Stomach (tissue), 9 donors: ENCODE results near the gene ZNF135. TPM values are rescaled to one million over a fixed set of nuclear protein-coding genes. Genes with fewer than 3 reads are reported as not detected.

Experiments
- DNase-seq, 2 donors: peaks; one replicate each; pipeline versions ENCODE4 v3.0.0 to v3.0.0-alpha.2; 2013 to 2019
- H3K27ac ChIP-seq, 5 donors: fragments of 200-600 bp in 4 of 5; sonication (generic) in 4 of 5; one replicate each; pipeline ENCODE4 v1.5.1; 2013 to 2019; ENCODE audit warnings: mild to moderate bottlenecking in 1 of 5, moderate library complexity in 1 of 5
- H3K27me3 ChIP-seq, 3 donors: fragments of 200-600 bp; sonication (generic); one replicate each; pipeline ENCODE4 v1.5.1; 2017 to 2019; ENCODE audit warnings: mixed run types in 1 of 3
- H3K36me3 ChIP-seq, 4 donors: fragments of 200-600 bp; sonication (generic); 1 replicate in 3 of 4; 2 replicates in 1 of 4; pipeline ENCODE4 v1.5.1; 2016 to 2019
- H3K4me1 ChIP-seq, 4 donors: fragments of 200-600 bp; sonication (generic); one replicate each; pipeline ENCODE4 v1.5.1; 2016 to 2019
- H3K4me3 ChIP-seq, 4 donors: fragments of 200-600 bp; sonication (generic) in 3 of 4; one replicate each; pipeline ENCODE4 v1.5.1; 2016 to 2019; ENCODE audit warnings: mild to moderate bottlenecking in 1 of 4
- H3K9me3 ChIP-seq, 4 donors: fragments of 200-600 bp; sonication (generic); one replicate each; pipeline ENCODE4 v1.5.1; 2016 to 2019
- EP300 ChIP-seq: sonication (generic); formaldehyde crosslinking; IDR thresholded peaks from one replicate; pipeline ENCODE4 v1.6.1; 2017; ENCODE audit warnings: antibody characterized with exemption
- POLR2A ChIP-seq, 4 donors: fragments of 450-650 bp; IDR thresholded peaks; one replicate each; pipeline ENCODE4 v1.6.1; 2016; ENCODE audit warnings: antibody characterized with exemption in 4 of 4, control low read depth in 2 of 4, mild to moderate bottlenecking in 1 of 4, moderate library complexity in 1 of 4
- POLR2AphosphoS5 ChIP-seq, 3 donors: sonication (generic); formaldehyde crosslinking; IDR thresholded peaks; one replicate each; pipeline ENCODE4 v1.6.1; 2016; ENCODE audit warnings: antibody characterized with exemption in 3 of 3
- WGBS, 5 donors: extraction: QIAGEN DNeasy Blood & Tissue Kit in 3 of 5; methylation state at CpG; one replicate each; pipeline versions ENCODE4 v1.1.5 to v1.1.7; 2013 to 2018; 5-methylcytosine and 5-hydroxymethylcytosine counted together
- intact Hi-C: fragments of 100-400 bp; cut with DNase I; formaldehyde crosslinking; loops from one replicate; pipeline ENCODE4 v1.15.1; 2023; ENCODE audit warnings: low total_unique reads
- polyA plus RNA-seq, 3 donors: library from polyadenylated mRNA; stranded (reverse); fragments of 200-250 nt; gene quantifications; one replicate each; pipeline ENCODE4 v1.2.3, GENCODE V29; 2013
- total RNA-seq, 5 donors: library from RNA; depleted of rRNA; stranded (reverse); fragments of >200 nt; gene quantifications; one replicate each; pipeline versions ENCODE4 v1.1.0 to v1.2.3, GENCODE V29; 2014 to 2016
- TF ChIP-seq, protein P1 (sequence below), 7 experiments: fragments of 450-650 bp in 4 of 7; fragments of 200-600 bp in 3 of 7; sonication (generic) in 3 of 7; IDR thresholded peaks; one replicate each; pipeline ENCODE4 v1.5.1; 2016 to 2019; ENCODE audit warnings: antibody characterized with exemption in 7 of 7, control low read depth in 2 of 7, mild to moderate bottlenecking in 1 of 7
- donor health status: healthy with polysubstance abuse.
- donor health status: Bipolar disorder and iron deficiency.
- donor health status: healthy.

Gene ZNF135
- total and polyA plus RNA-seq, 8 donors = 1.6 to 16.3 (median 4.9) TPM; not detected in 1

DNA sequence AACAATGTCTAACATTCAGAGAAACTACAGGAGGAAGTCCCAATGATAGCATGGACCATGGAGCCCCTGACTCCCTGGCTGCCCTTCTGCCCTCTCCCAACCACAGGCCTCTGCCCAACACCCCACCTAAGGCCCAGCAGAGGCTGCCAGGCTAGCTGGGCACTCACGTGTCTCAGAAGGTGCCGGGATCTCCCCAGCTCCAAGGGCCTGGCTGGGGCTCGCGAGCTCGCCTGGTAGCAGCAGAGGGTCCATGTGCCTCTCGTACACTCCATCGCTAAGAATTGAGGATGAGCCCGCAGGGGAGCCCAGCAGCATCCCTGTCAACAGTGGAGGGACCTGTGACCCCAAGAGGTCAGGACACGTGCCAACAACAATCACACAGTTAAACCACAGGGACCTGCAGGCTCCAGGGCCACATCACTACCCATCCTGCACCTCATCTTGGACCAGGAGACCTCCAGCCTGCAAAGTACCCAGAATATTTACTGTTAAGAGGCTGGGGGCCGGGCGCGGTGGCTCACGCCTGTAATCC lies 29.5 kb downstream of the ZNF135 start:
- H3K9me3 ChIP-seq = peaks cover 27 to 97% (median 90%) of the 10 kb centered on the region in 4 donors
- no peaks in the 10 kb centered on the region for H3K27me3 ChIP-seq
- H3K36me3 ChIP-seq = peaks cover 28 to 95% (median 63%) of the 10 kb centered on the region in 4 donors
- DNase-seq = no peak
- H3K4me1 ChIP-seq = no peaks in the 10 kb centered on the region
- no peak overlapping the region for H3K27ac ChIP-seq
- intact Hi-C loops = no loop called here
- TF ChIP-seq EP300 = no peak
- no peak for TF ChIP-seq POLR2A (IDR thresholded peaks at IDR 0.05)
- TF ChIP-seq, protein P1, sequence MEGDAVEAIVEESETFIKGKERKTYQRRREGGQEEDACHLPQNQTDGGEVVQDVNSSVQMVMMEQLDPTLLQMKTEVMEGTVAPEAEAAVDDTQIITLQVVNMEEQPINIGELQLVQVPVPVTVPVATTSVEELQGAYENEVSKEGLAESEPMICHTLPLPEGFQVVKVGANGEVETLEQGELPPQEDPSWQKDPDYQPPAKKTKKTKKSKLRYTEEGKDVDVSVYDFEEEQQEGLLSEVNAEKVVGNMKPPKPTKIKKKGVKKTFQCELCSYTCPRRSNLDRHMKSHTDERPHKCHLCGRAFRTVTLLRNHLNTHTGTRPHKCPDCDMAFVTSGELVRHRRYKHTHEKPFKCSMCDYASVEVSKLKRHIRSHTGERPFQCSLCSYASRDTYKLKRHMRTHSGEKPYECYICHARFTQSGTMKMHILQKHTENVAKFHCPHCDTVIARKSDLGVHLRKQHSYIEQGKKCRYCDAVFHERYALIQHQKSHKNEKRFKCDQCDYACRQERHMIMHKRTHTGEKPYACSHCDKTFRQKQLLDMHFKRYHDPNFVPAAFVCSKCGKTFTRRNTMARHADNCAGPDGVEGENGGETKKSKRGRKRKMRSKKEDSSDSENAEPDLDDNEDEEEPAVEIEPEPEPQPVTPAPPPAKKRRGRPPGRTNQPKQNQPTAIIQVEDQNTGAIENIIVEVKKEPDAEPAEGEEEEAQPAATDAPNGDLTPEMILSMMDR (IDR thresholded peaks at IDR 0.05) = no peak
- no peak for TF ChIP-seq POLR2AphosphoS5 (IDR thresholded peaks at IDR 0.05)
- H3K4me3 ChIP-seq = no peak overlapping the region
- 91 to 98% (median 96%) methylated on average over 12 to 13 of the region's 13 CpGs for WGBS, 5 donors

DNA sequence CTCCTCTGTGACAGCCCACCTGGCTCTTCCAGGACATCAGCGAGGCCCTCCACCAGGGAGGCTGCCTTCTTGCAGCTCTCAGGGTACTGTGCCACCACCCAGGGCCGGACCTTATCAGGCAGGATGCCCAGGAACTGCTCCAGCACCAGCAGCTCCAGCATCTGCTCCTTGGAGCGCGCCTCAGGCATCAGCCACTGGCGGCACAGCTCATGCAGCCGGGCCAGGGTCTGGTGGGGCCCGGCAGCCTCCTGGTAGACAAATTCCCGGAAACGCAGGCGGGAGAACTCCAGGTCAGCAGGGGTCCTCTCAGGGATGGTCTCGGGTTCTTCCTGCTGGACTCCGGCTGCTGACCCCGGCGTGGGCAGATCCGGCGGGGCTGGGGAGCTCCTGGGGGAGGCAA lies 30.8 kb downstream of the ZNF135 start:
- Histone ChIP-seq H3K4me1 (no peaks in the 10 kb centered on the region), H3K27ac (no peak overlapping the region), H3K9me3 (peaks cover 18 to 96% (median 87%) of the 10 kb centered on the region in 4 donors), H3K36me3 (peaks cover 19 to 93% (median 54%) of the 10 kb centered on the region in 4 donors), H3K27me3 (no peaks in the 10 kb centered on the region), H3K4me3 (no peak overlapping the region)
- TF ChIP-seq, protein P1 (IDR thresholded peaks at IDR 0.05) = no peak
- TF ChIP-seq EP300 (no peak), POLR2AphosphoS5 (IDR thresholded peaks at IDR 0.05) (no peak), POLR2A (IDR thresholded peaks at IDR 0.05) (no peak)
- 86 to 97% (median 94%) methylated on average over 12 to 16 of the region's 16 CpGs for WGBS, 5 donors
- no peak for DNase-seq
- intact Hi-C loops = no loop called here

DNA sequence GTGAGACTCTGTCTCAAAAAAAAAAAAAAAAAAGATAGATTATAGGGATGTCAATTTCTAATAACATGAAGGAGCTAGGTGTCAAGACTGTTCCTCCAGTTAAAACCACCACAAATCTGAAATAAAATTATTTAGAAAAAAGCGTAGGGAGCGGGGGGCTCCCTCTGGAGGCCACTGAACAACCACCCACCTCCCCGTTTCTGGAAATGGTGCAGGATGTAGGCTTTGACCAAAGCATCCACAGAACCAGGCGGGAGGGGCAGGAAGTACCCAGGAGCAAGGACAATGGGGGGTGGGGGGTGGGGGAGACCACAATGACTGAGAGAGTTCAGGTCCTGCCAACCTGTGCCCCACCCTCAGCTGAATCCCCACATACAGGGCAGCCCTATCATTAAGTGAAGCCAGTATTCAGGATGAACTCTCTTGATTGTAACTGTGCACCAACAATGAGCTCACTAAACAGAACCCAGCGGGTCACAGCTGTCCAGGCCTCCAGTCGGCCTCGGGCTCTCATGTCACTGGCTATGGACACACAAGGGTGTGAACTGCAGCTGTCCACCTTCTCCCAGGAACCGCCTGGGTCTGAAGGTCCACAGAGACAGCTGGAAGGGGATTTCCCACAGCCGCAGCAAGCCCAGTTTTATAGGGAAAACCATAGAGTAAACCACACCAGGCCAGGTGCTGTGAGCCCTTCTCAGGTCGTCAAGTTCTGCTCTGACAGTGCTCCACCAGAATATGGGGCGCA lies 32.3 kb downstream of the ZNF135 start:
- Histone ChIP-seq H3K27me3 (no peaks in the 10 kb centered on the region), H3K27ac (no peak overlapping the region), H3K4me1 (peaks cover 0 to 4% (median 4%) of the 10 kb centered on the region in 4 donors), H3K4me3 (no peak overlapping the region), H3K9me3 (peaks cover 10 to 96% (median 82%) of the 10 kb centered on the region in 4 donors), H3K36me3 (peaks cover 5 to 93% (median 46%) of the 10 kb centered on the region in 4 donors)
- WGBS, 5 donors = 76 to 87% (median 84%) methylated on average over 10 to 11 of the region's 11 CpGs
- intact Hi-C loops = no loop called here
- no peak for DNase-seq
- TF ChIP-seq EP300 (no peak), POLR2AphosphoS5 (IDR thresholded peaks at IDR 0.05) (no peak), POLR2A (IDR thresholded peaks at IDR 0.05) (no peak)
- TF ChIP-seq, protein P1 (IDR thresholded peaks at IDR 0.05) = no peak

DNA sequence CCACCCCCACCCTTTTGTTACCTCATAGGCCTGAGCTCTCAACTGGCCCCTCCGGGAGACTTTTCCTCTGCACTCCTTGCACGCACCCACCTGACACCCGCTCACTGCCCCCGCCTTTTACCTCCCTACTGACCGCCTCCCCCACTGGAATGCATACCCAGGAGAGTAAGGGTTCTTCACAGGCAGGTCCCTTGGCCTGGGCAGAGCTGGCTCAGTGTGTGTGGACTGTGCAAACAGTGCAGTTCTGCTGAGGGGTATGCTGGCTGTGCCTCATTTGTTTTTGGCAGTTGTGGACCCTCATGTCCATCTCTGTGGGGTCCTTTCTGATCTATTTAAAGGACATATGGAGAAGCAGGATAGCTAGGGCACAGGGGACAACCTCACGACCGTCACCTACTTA lies 34.0 kb downstream of the ZNF135 start:
- H3K4me1 ChIP-seq = peaks cover 0 to 19% (median 16%) of the 10 kb centered on the region in 4 donors

More for the DNA sequence above, 34.0 kb downstream of the ZNF135 start:
- peaks cover under 1 to 79% (median 32%) of the 10 kb centered on the region in 4 donors for H3K36me3 ChIP-seq
- TF ChIP-seq, protein P1 (IDR thresholded peaks at IDR 0.05) = no peak
- TF ChIP-seq POLR2A (IDR thresholded peaks at IDR 0.05) (no peak), EP300 (no peak), POLR2AphosphoS5 (IDR thresholded peaks at IDR 0.05) (no peak)
- H3K27me3 ChIP-seq = no peaks in the 10 kb centered on the region
- 91 to 98% (median 97%) methylated on average over 7 of the region's 7 CpGs for WGBS, 5 donors
- intact Hi-C loops = no loop called here
- H3K4me3 ChIP-seq = no peak overlapping the region
- peaks cover 10 to 88% (median 68%) of the 10 kb centered on the region in 4 donors for H3K9me3 ChIP-seq
- no peak for DNase-seq
- H3K27ac ChIP-seq = no peak overlapping the region
